Peyer's patch (tissue), 4 donors: ENCODE measurements around the gene ZNF646.

Experiments used
- CTCF ChIP-seq, 6 experiments: fragments of 450-650 bp in 4 of 6; fragments of 200-600 bp in 2 of 6; sonication (generic) in 1 of 6; IDR thresholded peaks; one replicate each; pipeline ENCODE4 v1.5.1; 2017 to 2019; ENCODE audit warnings: antibody characterized with exemption in 6 of 6, mild to moderate bottlenecking in 3 of 6, moderate library complexity in 1 of 6
- POLR2A ChIP-seq, 2 donors: fragments of 450-650 bp; IDR thresholded peaks; one replicate each; pipeline ENCODE4 v1.5.1; 2017; ENCODE audit warnings: antibody characterized with exemption in 2 of 2, mild to moderate bottlenecking in 2 of 2, moderate library complexity in 2 of 2

DNA sequence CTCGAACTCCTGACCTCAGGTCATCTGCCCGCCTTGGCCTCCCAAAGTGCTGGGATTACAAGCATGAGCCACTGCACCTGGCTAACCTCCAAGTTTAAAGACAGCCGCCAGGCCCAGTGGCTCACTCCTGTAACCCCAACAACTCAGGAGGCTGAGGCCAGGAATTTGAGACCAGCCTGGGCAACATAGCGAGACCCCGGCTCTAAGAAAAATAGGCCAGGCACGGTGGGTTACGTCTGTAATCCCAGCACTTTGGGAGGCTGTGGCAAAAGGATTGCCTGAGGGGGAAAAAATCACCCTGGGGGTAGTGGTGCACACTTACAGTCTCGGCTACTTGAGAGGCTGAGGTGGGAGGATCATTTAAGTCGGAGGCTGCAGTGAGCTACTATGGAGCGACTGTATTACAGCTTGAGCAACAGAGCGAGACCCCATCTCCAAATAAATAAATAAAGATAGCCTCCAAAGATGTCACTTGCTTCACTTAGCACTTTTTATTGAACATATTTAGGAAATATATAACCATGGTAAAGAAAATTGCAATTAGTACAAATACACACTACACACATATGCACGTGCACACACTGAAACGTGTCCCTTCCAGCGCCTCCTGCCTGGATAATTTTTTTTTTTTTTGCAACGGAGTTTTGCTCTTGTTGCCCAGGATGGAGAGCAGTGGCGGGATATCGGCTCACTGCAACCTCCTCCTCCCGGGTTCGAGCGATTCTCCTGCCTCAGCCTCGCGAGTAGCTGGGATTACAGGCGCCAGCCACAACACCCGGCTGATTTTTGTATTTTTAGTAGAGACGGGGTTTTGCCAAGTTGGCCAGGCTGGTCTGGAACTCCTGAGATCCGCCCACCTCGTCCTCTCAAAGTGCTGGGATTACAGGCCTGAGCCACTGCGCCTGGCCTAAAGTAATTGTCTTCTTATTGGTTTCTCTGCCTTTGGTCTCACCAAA is 32.6 kb downstream of the ZNF646 start:
- TF ChIP-seq CTCF (IDR thresholded peaks at IDR 0.05) (no peak), POLR2A (IDR thresholded peaks at IDR 0.05) (no peak)
